Adrenal gland (tissue), 12 donors: ENCODE results near the gene HEPN1. TPM values are rescaled to one million over a fixed set of nuclear protein-coding genes. Genes with fewer than 3 reads are reported as not detected.

Experiments
- DNase-seq, 7 donors: peaks; one replicate each; pipeline ENCODE4 v3.0.0-alpha.2; 2019 to 2020
- H3K27ac ChIP-seq, 5 donors: fragments of 200-600 bp; sonication (generic) in 4 of 5; 1 replicate in 3 of 5; 2 replicates in 2 of 5; pipeline versions ENCODE4 v1.5.1 to v1.8.0; 2016 to 2020; ENCODE audit warnings: mild to moderate bottlenecking in 1 of 5
- H3K27me3 ChIP-seq: fragments of 200-600 bp; 2 replicates; pipeline ENCODE4 v1.8.0; 2021
- H3K36me3 ChIP-seq, 2 donors: fragments of 200-600 bp; replicated peaks in 1 of 2; 1 replicate in 1 of 2; 2 replicates in 1 of 2; pipeline versions ENCODE4 v1.5.1 to v1.8.0; 2018 to 2022
- H3K4me1 ChIP-seq, 2 donors: fragments of 200-600 bp; replicated peaks in 1 of 2; 1 replicate in 1 of 2; 2 replicates in 1 of 2; pipeline versions ENCODE4 v1.5.1 to v1.8.0; 2018 to 2021
- H3K4me3 ChIP-seq, 4 donors: fragments of 200-600 bp; sonication (generic) in 3 of 4; one replicate each; pipeline ENCODE4 v1.5.1; 2016 to 2018
- H3K9me3 ChIP-seq, 3 donors: fragments of 200-600 bp; sonication (generic) in 1 of 3; replicated peaks in 1 of 3; 1 replicate in 2 of 3; 2 replicates in 1 of 3; pipeline versions ENCODE4 v1.5.1 to v1.8.0; 2016 to 2021
- POLR2A ChIP-seq, 2 donors: fragments of 450-650 bp; IDR thresholded peaks; one replicate each; pipeline ENCODE4 v1.6.1; 2017; ENCODE audit warnings: antibody characterized with exemption in 2 of 2, mild to moderate bottlenecking in 2 of 2, moderate library complexity in 1 of 2
- WGBS, 4 donors: extraction: QIAGEN DNeasy Blood & Tissue Kit in 2 of 4; methylation state at CpG; one replicate each; pipeline versions ENCODE4 v1.1.5 to v1.1.7; 2013 to 2017; 5-methylcytosine and 5-hydroxymethylcytosine counted together
- intact Hi-C, 2 donors: fragments of 100-400 bp; cut with DNase I; formaldehyde crosslinking; loops; one replicate each; pipeline versions ENCODE4 v1.14.1 to v1.15.0; 2022 to 2023
- polyA plus RNA-seq, 3 donors: library from polyadenylated mRNA; stranded (reverse); fragments of 200-250 nt in 2 of 3; fragments of 350-450 nt in 1 of 3; fragmentation: Illumina TruSeq in 1 of 3; extraction: RNeasy Lipid Tissue Mini Kit (QIAGEN cat#74804) in 1 of 3; gene quantifications; one replicate each; pipeline ENCODE4 v1.2.3, GENCODE V29; 2013 to 2014
- total RNA-seq, 9 donors: library from RNA; depleted of rRNA in 4 of 9; stranded (reverse); fragments of >200 nt in 4 of 9; fragments of 120-200 nt in 1 of 9; fragmentation: NEBNext Ultra II Directional in 1 of 9; extraction: Animal tissue kit (Norgen Biotek cat#: 25700) in 1 of 9; gene quantifications; one replicate each; pipeline versions ENCODE4 v1.1.0 to v1.2.4, GENCODE V29; 2013 to 2023
- TF ChIP-seq, protein P1 (sequence below), 6 experiments: fragments of 450-650 bp in 4 of 6; fragments of 200-600 bp in 2 of 6; sonication (generic) in 1 of 6; IDR thresholded peaks; 1 replicate in 5 of 6; 2 replicates in 1 of 6; pipeline versions ENCODE4 v1.5.1 to v1.8.0; 2016 to 2021; ENCODE audit warnings: antibody characterized with exemption in 6 of 6, mild to moderate bottlenecking in 2 of 6, moderate library complexity in 1 of 6
- donor health status: healthy with polysubstance abuse.
- donor health status: Bipolar disorder and iron deficiency.
- donor health status: DM: yes; HTN: yes; CAD: no.
- donor health status: DM: no; HTN: no; CAD: no.
- donor health status: DM: no; HTN: no; CAD: no.
- donor health status: DM: yes; HTN: yes; CAD: no.

HEPN1 gene
- total and polyA plus RNA-seq, 12 donors = 0.07 to 0.28 TPM; not detected in 10

DNA sequence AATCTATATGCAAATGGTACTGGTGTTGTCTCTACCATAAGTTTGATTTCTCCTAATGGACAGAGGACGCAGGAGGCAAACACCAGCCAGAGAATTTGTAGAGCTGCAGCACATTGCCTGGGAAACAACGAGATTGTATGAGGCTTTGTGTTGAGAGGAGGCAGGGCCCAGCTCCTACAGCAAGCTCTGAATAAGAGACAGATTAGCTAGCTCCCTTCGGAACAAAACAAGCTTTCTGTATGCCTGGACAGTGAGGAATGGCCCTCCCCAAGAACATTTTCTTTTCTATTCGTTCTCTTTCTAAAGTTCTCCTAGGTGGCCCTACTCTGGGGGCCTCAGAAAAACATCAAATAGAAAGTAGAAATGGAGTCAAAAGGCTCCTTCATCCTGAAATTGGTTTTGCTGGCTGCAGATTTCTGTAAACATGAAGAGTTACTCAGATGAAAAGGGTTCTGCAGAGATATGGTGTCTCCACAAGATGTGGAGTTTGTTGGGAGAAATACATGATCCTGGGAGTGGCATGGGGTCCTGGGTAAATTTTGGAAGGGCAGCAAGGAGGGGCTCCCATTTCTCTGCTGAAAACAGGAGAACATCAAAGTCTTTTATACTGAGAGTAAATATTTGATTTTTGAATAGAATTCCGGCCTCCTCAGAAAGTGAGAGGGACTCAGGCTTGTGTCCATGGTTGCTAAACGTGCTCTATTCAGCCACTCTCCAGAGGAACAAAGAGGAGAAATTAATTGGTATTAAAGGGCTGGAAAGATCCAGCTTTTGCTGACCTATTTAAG is 23.6 kb downstream of the HEPN1 start:
- no peak overlapping the region for H3K4me3 ChIP-seq
- TF ChIP-seq, protein P1, sequence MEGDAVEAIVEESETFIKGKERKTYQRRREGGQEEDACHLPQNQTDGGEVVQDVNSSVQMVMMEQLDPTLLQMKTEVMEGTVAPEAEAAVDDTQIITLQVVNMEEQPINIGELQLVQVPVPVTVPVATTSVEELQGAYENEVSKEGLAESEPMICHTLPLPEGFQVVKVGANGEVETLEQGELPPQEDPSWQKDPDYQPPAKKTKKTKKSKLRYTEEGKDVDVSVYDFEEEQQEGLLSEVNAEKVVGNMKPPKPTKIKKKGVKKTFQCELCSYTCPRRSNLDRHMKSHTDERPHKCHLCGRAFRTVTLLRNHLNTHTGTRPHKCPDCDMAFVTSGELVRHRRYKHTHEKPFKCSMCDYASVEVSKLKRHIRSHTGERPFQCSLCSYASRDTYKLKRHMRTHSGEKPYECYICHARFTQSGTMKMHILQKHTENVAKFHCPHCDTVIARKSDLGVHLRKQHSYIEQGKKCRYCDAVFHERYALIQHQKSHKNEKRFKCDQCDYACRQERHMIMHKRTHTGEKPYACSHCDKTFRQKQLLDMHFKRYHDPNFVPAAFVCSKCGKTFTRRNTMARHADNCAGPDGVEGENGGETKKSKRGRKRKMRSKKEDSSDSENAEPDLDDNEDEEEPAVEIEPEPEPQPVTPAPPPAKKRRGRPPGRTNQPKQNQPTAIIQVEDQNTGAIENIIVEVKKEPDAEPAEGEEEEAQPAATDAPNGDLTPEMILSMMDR (IDR thresholded peaks at IDR 0.05) = no peak
- no peak for TF ChIP-seq POLR2A (IDR thresholded peaks at IDR 0.05)
- no peaks in the 10 kb centered on the region for H3K36me3 ChIP-seq
- 65 to 70% (median 68%) methylated on average over 6 of the region's 6 CpGs for WGBS, 4 donors
- no peak overlapping the region for H3K27ac ChIP-seq
- no peaks in the 10 kb centered on the region for H3K9me3 ChIP-seq
- intact Hi-C loops = no loop called here
- no peaks in the 10 kb centered on the region for H3K27me3 ChIP-seq
- no peaks in the 10 kb centered on the region for H3K4me1 ChIP-seq
- DNase-seq = no peak

DNA sequence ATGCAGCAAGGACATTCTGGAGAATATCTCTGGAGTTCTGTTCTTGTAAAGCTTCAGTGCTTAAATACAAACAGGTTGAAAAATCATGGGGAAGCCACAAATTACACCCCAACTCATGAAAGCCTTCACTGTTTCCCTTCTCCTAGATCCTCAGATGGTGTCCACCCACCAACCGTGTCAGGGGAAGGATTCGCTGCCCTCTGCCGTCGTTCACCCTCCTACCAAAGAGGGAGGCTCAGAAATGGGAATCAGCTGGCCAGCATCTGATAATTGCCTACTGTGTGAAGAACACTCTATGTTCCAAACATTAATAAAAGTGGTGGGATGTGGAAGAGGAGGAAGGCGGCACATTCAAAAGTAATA is 24.2 kb downstream of the HEPN1 start:
- WGBS, 4 donors = 69 to 76% (median 73%) methylated on average over 5 of the region's 5 CpGs
- no peak overlapping the region for H3K4me3 ChIP-seq
- H3K36me3 ChIP-seq = no peaks in the 10 kb centered on the region
- DNase-seq = no peak
- no peaks in the 10 kb centered on the region for H3K4me1 ChIP-seq
- intact Hi-C loops = no loop called here
- H3K27ac ChIP-seq = no peak overlapping the region
- no peaks in the 10 kb centered on the region for H3K9me3 ChIP-seq
- no peaks in the 10 kb centered on the region for H3K27me3 ChIP-seq
- TF ChIP-seq, protein P1 (IDR thresholded peaks at IDR 0.05) = no peak
- no peak for TF ChIP-seq POLR2A (IDR thresholded peaks at IDR 0.05)

DNA sequence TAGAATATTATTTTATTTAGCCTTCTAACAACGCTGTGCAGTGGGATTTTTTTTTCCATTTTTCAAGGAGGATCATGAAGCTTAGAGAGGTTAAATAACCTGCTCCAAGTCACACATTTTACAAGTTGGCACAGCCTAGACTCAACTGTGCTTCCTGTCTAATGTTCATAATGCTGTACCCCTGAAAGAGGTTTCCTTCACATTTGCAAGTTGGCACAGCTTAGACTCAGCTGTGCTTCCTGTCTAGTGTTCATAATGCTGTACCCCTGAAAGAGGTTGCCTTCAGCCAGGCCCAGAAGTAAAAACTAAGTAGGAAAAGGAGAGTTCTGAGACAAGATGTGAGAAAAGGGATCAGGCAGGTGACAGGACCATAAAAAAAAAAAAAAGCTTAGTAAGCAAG is 24.7 kb downstream of the HEPN1 start:
- intact Hi-C loops = no loop called here
- Histone ChIP-seq H3K4me3 (no peak overlapping the region), H3K36me3 (no peaks in the 10 kb centered on the region), H3K9me3 (no peaks in the 10 kb centered on the region), H3K4me1 (no peaks in the 10 kb centered on the region), H3K27me3 (no peaks in the 10 kb centered on the region), H3K27ac (no peak overlapping the region)
- WGBS, 4 donors = 37 to 83% (median 66%) methylated on average over 1 of the region's 1 CpG
- TF ChIP-seq, protein P1 (IDR thresholded peaks at IDR 0.05) = no peak
- TF ChIP-seq POLR2A (IDR thresholded peaks at IDR 0.05) = no peak
- no peak for DNase-seq

DNA sequence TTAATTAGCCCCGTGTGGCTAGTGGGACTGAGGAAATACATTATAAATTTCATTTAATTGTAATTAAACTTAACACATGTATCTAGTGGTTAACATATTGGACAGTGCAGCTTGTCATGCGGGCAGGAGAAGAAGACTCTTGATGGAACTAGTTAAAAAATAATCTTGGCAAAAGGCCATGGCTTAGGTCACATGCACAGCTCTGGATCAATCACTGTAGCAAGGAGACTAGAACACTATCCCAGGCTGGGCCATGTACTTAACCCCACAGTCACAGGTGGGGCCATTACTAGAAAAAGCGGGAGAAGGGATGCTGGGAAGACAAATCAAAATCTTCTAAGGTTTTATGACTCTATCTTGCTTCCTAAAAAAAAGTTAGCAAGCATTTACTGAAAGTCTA is 25.5 kb downstream of the HEPN1 start:
- WGBS, 4 donors = 59 to 86% (median 78%) methylated on average over 3 of the region's 3 CpGs
- H3K27ac ChIP-seq = no peak overlapping the region
- intact Hi-C loops = no loop called here

More for the DNA sequence above, 25.5 kb downstream of the HEPN1 start:
- H3K27me3 ChIP-seq = no peaks in the 10 kb centered on the region
- DNase-seq = no peak
- TF ChIP-seq POLR2A (IDR thresholded peaks at IDR 0.05) = no peak
- TF ChIP-seq, protein P1 (IDR thresholded peaks at IDR 0.05) = no peak
- no peaks in the 10 kb centered on the region for H3K4me1 ChIP-seq
- H3K4me3 ChIP-seq = no peak overlapping the region
- H3K9me3 ChIP-seq = no peaks in the 10 kb centered on the region
- no peaks in the 10 kb centered on the region for H3K36me3 ChIP-seq
